ENCODE data around the gene XIRP1.

DNA sequence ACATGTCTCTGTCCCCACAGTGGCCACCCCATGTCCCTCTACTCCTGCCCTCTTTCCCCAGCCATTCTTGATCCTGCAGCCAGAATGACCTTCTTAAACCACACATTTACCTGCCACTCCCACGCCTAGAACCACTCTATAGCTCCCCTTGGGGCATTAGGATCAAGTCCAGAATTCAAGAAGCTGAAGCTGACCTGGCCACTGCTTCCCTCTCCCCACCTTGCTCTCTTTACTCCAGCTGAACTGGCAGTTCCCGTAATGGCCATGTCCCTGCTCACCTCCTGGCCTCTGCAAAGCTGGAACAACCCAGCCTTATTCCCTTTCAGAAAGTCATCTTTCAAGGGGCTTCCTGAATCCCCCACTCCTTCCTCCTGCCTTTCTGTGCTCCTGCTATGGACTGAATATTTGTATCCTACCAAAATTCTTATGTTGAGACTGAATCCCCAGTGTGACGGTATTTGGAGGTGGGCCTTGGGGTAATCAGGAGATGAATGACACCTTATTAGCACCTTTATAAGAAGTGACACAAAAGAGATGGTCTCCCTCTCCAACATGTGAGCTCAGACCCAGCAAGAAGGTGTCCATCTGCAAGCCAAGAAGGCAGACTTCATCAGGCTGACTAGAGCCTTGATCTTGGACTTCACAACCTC, 42.8 kb downstream of the XIRP1 start:
- TF ChIP-seq, protein P1, sequence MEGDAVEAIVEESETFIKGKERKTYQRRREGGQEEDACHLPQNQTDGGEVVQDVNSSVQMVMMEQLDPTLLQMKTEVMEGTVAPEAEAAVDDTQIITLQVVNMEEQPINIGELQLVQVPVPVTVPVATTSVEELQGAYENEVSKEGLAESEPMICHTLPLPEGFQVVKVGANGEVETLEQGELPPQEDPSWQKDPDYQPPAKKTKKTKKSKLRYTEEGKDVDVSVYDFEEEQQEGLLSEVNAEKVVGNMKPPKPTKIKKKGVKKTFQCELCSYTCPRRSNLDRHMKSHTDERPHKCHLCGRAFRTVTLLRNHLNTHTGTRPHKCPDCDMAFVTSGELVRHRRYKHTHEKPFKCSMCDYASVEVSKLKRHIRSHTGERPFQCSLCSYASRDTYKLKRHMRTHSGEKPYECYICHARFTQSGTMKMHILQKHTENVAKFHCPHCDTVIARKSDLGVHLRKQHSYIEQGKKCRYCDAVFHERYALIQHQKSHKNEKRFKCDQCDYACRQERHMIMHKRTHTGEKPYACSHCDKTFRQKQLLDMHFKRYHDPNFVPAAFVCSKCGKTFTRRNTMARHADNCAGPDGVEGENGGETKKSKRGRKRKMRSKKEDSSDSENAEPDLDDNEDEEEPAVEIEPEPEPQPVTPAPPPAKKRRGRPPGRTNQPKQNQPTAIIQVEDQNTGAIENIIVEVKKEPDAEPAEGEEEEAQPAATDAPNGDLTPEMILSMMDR (IDR thresholded peaks at IDR 0.05): no peak
- TF ChIP-seq POLR2AphosphoS5 (IDR thresholded peaks at IDR 0.05; ENCODE audit: low read depth, low read length): no peak

Measured in Panc1 (cell line).